Nephron (organoid): ENCODE results near the gene PPP1R12B.
A peak's percentile ranks its signal among the peaks of the same experiment; 100 is the strongest.
"Not testable (repeated sequence)": the region's sequence is repeated elsewhere in the genome, so short reads cannot be mapped to it uniquely, and the experiment has no call there.

Source experiments
- H3K27ac Mint-ChIP-seq, 3 experiments: 2 replicates each; pipeline ENCODE4 v1.8.0; 2020; ENCODE audit warnings: mixed read lengths in 3 of 3, mild to moderate bottlenecking in 2 of 3, moderate library complexity in 1 of 3
- H3K27me3 Mint-ChIP-seq: 2 replicates; pipeline ENCODE4 v1.8.0; 2021; ENCODE audit warnings: low read depth, mild to moderate bottlenecking, moderate library complexity, mixed read lengths
- H3K36me3 Mint-ChIP-seq: 2 replicates; pipeline ENCODE4 v1.8.0; 2020; ENCODE audit warnings: low read depth, mixed read lengths
- H3K4me1 Mint-ChIP-seq: 2 replicates; pipeline ENCODE4 v1.8.0; 2020; ENCODE audit warnings: mixed read lengths
- H3K4me3 Mint-ChIP-seq, 3 experiments: 2 replicates each; pipeline ENCODE4 v1.8.0; 2020; ENCODE audit warnings: mild to moderate bottlenecking in 3 of 3, mixed read lengths in 3 of 3, moderate library complexity in 2 of 3
- H3K9me3 Mint-ChIP-seq: 2 replicates; pipeline ENCODE4 v1.8.0; 2020; ENCODE audit warnings: mixed read lengths
- CTCF ChIP-seq, 3 experiments: fragments of 200-600 bp; sonication (generic); IDR thresholded peaks; one replicate each; pipeline ENCODE4 v1.5.0; 2021; ENCODE audit warnings: antibody characterized with exemption in 3 of 3; ENCODE audit not compliant: unreplicated experiment in 3 of 3

PPP1R12B gene

DNA sequence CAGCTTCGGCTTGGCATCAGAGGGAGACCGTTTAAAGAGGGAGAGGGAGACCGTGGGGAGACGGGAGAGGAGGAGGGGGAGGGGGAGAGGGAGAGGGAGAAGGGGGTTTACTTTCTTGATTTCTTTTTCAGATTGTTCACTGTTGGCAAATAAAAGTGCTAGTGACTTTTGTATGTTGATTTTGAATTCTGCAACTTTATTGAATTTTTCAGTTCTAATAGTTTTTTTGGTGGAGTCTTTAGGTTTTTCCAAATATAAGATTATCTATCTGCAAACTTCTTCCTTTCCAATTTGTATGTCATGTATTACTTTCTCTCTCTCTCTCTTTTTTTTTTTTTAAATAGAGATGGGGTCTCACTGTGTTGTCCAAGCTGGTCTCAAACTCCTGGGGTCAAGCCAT, 104.0 kb downstream of the PPP1R12B start:
- Mint-ChIP-seq H3K36me3 (peaks cover 45% of the 10 kb centered on the region), H3K4me1 (peaks cover 14% of the 10 kb centered on the region), H3K9me3 (no peaks in the 10 kb centered on the region), H3K27ac (no peak overlapping the region), H3K27me3 (no peaks in the 10 kb centered on the region), H3K4me3 (no peak overlapping the region)
- no peak for TF ChIP-seq CTCF (IDR thresholded peaks at IDR 0.05; ENCODE audit: unreplicated experiment in 3 of 3)

DNA sequence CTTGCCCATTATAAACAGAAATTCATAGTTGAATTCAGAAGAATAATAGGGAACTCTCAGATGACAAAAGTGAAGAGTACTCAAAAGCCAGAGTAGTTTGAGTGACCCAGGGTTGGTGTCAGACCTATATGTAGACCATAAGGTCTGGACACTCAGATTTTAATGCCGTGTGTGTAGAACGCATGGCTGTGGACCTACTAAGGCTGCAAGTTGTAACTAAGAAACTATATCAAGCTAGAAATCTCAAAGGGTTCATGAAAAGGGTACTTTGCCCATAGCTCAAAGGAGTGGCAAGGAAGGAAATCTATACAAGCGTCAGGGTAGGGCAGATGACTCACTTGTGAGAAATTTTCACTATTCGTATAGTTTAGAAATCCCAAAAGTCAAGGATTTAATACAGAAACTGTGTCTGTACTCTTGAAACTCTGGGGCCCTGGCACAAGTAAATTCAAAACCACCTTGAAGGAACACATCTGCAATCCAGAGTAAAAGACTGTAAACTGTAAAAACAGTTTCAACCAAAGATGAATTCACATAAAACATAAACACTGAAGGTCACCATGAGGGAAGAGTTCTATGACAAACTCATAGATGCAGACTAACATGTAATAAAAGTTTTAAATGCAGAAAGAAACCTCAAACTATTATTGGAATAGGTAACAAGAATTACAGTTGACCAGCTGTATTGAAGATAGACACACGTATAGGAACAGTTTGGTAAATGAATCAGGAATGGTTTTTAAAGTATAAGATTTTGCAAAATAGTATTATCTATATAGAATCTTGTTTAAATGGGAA, 108.1 kb downstream of the PPP1R12B start:
- H3K27me3 Mint-ChIP-seq, H3K4me3 Mint-ChIP-seq, H3K9me3 Mint-ChIP-seq, H3K27ac Mint-ChIP-seq: not testable (repeated sequence)
- H3K36me3 Mint-ChIP-seq: peaks cover 23% of the 10 kb centered on the region
- peaks cover 24% of the 10 kb centered on the region for H3K4me1 Mint-ChIP-seq

DNA sequence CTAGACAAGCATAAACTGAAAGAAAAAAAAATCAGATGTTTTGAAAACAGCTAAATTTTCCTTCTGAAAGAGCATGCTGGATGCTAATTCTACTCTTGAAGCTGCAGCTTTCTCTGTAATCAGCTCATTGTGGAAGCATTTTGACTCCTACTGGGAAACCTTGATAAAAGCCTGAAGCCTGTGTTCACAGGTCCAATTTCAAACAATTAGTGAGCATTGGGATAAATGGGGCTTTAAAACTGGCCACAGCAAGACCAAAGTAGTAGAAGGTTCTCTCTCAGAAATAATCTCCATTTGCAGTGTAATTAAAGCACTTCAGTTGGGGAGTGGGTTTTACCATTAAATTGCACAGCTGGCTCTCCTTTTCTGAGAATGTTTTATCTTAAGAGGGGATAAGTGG, 110.2 kb downstream of the PPP1R12B start:
- peaks cover 11% of the 10 kb centered on the region for H3K36me3 Mint-ChIP-seq
- H3K9me3 Mint-ChIP-seq, H3K27me3 Mint-ChIP-seq, H3K4me3 Mint-ChIP-seq, H3K27ac Mint-ChIP-seq: not testable (repeated sequence)
- peaks cover 39% of the 10 kb centered on the region for H3K4me1 Mint-ChIP-seq

DNA sequence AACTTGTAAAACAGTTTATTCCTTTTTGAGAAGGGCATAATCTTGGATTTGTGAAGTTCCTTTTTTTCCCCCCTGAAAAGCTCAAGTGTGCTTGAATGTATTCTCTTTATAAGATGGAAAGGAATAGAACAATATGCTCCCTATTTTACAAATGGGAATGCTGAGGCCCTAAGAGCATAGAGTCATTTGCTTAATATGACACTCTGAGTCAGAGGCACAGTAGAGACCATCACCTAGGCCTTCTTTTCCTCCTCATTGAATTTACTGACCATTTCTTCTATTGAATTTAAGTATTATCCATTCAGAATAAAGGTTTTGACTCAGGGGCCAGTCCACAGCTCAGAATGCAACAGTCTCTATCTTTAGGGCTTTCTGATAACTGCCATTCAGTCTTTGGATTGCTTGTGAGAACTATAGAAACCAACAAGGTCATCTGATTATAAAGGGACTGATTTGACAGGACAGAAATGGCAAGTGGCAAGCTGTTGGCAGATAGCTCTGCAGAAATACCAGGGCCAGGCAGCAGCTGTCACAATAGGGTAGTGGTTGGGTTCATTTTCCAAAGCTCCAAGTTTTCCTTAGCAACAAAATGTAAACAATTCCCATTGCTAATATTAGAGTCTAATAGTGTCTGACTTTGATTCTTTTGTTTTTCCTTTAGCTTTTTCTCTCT, 111.1 kb downstream of the PPP1R12B start:
- H3K4me3 Mint-ChIP-seq, H3K36me3 Mint-ChIP-seq, H3K27me3 Mint-ChIP-seq, H3K9me3 Mint-ChIP-seq: not testable (repeated sequence)
- Mint-ChIP-seq H3K4me1 (peaks cover 48% of the 10 kb centered on the region), H3K27ac (peak overlapping the region in 2 of 3 experiments; percentile 1 to 12)

GRCh38 chr1:202460143-202460495, 111.6 kb downstream of the PPP1R12B start:
- H3K4me1 Mint-ChIP-seq: peaks cover 53% of the 10 kb centered on the region
- H3K36me3 Mint-ChIP-seq, H3K4me3 Mint-ChIP-seq, H3K27me3 Mint-ChIP-seq, H3K9me3 Mint-ChIP-seq: not testable (repeated sequence)
- H3K27ac Mint-ChIP-seq: peak overlapping the region in 2 of 3 experiments; percentile 1 to 12

- no peak for TF ChIP-seq CTCF (IDR thresholded peaks at IDR 0.05; ENCODE audit: unreplicated experiment in 3 of 3)
- peak overlapping the region in 1 of 3 experiments; percentile 14 for H3K4me3 Mint-ChIP-seq
- peaks cover 64% of the 10 kb centered on the region for H3K4me1 Mint-ChIP-seq
- H3K36me3 Mint-ChIP-seq: no peaks in the 10 kb centered on the region
- H3K9me3 Mint-ChIP-seq: no peaks in the 10 kb centered on the region
- no peaks in the 10 kb centered on the region for H3K27me3 Mint-ChIP-seq
- H3K27ac Mint-ChIP-seq: peak overlapping the region; percentile 50 to 87 (median 83)
Observed at GRCh38 chr1:202462342-202463076, 114.0 kb downstream of the PPP1R12B start.

GRCh38 chr1:202464153-202464742, 115.7 kb downstream of the PPP1R12B start:
- Mint-ChIP-seq H3K4me1 (peaks cover 58% of the 10 kb centered on the region), H3K27ac (peak overlapping the region; percentile 69 to 85 (median 72))
- H3K4me3 Mint-ChIP-seq, H3K9me3 Mint-ChIP-seq, H3K27me3 Mint-ChIP-seq, H3K36me3 Mint-ChIP-seq: not testable (repeated sequence)
- peak; percentile 60 to 77 (median 61) for TF ChIP-seq CTCF (IDR thresholded peaks at IDR 0.05; ENCODE audit: unreplicated experiment in 3 of 3)

DNA sequence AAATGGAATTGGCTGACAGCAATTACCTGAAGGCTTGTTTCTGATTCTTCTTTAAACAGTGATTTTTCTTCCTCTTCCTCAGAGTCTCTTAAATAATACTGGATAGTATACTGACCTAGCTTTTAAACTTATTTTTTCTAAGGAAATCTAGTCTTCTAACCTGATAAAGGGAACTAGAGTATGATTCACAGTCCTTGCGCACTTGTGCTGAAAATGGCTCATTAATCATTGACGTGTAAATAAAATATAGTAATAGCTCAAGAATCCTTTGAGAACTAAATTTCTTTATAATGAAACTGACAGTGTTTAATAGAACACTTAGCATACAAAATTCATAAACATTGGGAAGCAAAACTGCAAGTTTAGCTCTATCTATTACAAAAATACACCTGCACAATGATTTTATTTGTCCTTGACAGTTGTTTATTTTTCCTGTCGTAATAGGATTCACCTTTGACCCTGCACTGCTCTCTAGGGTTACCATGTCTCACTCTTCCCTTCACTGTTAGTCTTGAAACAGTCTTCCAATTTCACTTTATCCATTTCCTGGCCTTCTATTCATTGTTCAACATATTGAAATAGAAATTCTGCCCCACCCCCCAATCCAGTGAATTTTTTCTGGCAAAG, 117.3 kb downstream of the PPP1R12B start:
- not testable (repeated sequence) for H3K27me3 Mint-ChIP-seq, H3K9me3 Mint-ChIP-seq, H3K4me3 Mint-ChIP-seq, H3K36me3 Mint-ChIP-seq, H3K27ac Mint-ChIP-seq
- peaks cover 44% of the 10 kb centered on the region for H3K4me1 Mint-ChIP-seq

- peak overlapping the region in 2 of 3 experiments; percentile 8 to 40 for H3K27ac Mint-ChIP-seq
- H3K9me3 Mint-ChIP-seq, H3K4me3 Mint-ChIP-seq, H3K36me3 Mint-ChIP-seq, H3K27me3 Mint-ChIP-seq: not testable (repeated sequence)
- H3K4me1 Mint-ChIP-seq: peaks cover 44% of the 10 kb centered on the region
Observed at GRCh38 chr1:202466339-202466738, 117.8 kb downstream of the PPP1R12B start.

DNA sequence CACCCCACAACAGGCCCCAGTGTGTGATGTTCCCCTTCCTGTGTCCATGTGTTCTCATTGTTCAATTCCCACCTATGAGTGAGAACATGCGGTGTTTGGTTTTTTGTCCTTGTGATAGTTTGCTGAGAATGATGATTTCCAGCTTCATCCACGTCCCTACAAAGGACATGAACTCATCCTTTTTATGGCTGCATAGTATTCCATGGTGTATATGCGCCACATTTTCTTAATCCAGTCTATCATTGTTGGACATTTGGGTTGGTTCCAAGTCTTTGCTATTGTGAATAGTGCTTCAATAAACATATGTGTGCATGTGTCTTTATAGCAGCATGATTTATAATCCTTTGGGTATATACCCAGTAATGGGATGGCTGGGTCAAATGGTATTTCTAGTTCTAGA, 118.9 kb downstream of the PPP1R12B start:
- not testable (repeated sequence) for H3K4me3 Mint-ChIP-seq, H3K27ac Mint-ChIP-seq, H3K36me3 Mint-ChIP-seq, H3K27me3 Mint-ChIP-seq, H3K9me3 Mint-ChIP-seq
- peaks cover 39% of the 10 kb centered on the region for H3K4me1 Mint-ChIP-seq

DNA sequence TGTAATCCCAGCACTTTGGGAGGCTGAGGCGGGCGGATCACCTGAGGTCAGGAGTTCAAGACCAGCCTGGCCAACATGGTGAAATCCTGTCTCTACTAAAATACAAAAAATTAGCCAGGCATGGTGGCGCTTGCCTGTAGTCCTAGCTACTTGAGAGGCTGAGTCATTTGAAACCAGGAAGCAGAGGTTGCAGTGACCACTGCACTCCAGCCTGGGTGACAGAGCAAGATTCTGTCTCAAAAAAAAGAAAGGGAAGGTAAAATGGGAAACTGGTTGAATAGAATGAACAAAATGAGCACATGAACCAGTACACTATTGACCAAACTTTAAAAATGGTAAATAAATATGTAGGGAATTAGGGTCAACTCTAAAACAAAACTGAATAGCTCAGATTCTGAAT, 120.2 kb downstream of the PPP1R12B start:
- H3K36me3 Mint-ChIP-seq, H3K27me3 Mint-ChIP-seq, H3K9me3 Mint-ChIP-seq, H3K4me3 Mint-ChIP-seq, H3K27ac Mint-ChIP-seq: not testable (repeated sequence)
- H3K4me1 Mint-ChIP-seq: peaks cover 45% of the 10 kb centered on the region
